Measurements from ENCODE around the gene CD180.

- TF ChIP-seq TAF1 (IDR thresholded peaks at IDR 0.05; ENCODE audit: borderline replicate concordance, insufficient read depth, low read length) (no peak), REST (IDR thresholded peaks at IDR 0.05; ENCODE audit: insufficient read depth in 1 of 2, low read depth in 2 of 2, low read length in 2 of 2) (no peak), SIN3A (IDR thresholded peaks at IDR 0.05; ENCODE audit: borderline replicate concordance, insufficient read depth, low read length) (no peak), FOXP2 (optimal IDR thresholded peaks at IDR 0.05; ENCODE audit: borderline replicate concordance, extremely low read depth, extremely low read length, insufficient read depth) (no peak), POLR2AphosphoS5 (IDR thresholded peaks at IDR 0.05; ENCODE audit: low read depth, low read length) (no peak)
These were observed 48.8 kb downstream of the CD180 start for GRCh38 chr5:67147760-67148159.
